Measurements from ENCODE around the gene EP400.

- TF ChIP-seq CTCF (IDR thresholded peaks at IDR 0.05; ENCODE audit: insufficient read depth, low read length, poor library complexity, severe bottlenecking) (no peak), EZH2phosphoT487 (conservative IDR thresholded peaks at IDR 0.05; ENCODE audit: low read length) (no peak)
Measured at GRCh38 chr12:132127041-132127440, 177.3 kb downstream of the EP400 start.
